ENCODE data around the gene PSMC1. TPM values are rescaled to one million over a fixed set of nuclear protein-coding genes. Genes with fewer than 3 reads are reported as not detected.
A peak's percentile ranks its signal among the peaks of the same experiment; 100 is the strongest.

The PSMC1 gene
- total and polyA plus RNA-seq, 10 of the 15 experiments (the other 5 are each of a cell fraction or from before 2014, with no cell fraction given), result 97.4 to 286 (median 209) TPM

GRCh38 chr14:90256354-90257131 lies at the start of gene PSMC1 (continued):
- peak; percentile 89 for TF ChIP-seq YY1 (IDR thresholded peaks at IDR 0.05; ENCODE audit: low read depth, low read length)
- 0 out of 3 replicates have a peak, but pooled peaks have one; percentile 60 for TF ChIP-seq POU2F2 (IDR thresholded peaks at IDR 0.05; ENCODE audit: borderline replicate concordance, low read depth, low read length)
- TF ChIP-seq ZNF274 (IDR thresholded peaks at IDR 0.05; ENCODE audit: insufficient read depth, insufficient read length), result no peak
- no peak for TF ChIP-seq IRF3 (IDR thresholded peaks at IDR 0.05)
- no peak for TF ChIP-seq EP300 (IDR thresholded peaks at IDR 0.05; ENCODE audit: borderline replicate concordance in 1 of 2, control insufficient read depth in 1 of 2, low read depth in 2 of 2, low read length in 2 of 2)
- TF ChIP-seq, protein P1, sequence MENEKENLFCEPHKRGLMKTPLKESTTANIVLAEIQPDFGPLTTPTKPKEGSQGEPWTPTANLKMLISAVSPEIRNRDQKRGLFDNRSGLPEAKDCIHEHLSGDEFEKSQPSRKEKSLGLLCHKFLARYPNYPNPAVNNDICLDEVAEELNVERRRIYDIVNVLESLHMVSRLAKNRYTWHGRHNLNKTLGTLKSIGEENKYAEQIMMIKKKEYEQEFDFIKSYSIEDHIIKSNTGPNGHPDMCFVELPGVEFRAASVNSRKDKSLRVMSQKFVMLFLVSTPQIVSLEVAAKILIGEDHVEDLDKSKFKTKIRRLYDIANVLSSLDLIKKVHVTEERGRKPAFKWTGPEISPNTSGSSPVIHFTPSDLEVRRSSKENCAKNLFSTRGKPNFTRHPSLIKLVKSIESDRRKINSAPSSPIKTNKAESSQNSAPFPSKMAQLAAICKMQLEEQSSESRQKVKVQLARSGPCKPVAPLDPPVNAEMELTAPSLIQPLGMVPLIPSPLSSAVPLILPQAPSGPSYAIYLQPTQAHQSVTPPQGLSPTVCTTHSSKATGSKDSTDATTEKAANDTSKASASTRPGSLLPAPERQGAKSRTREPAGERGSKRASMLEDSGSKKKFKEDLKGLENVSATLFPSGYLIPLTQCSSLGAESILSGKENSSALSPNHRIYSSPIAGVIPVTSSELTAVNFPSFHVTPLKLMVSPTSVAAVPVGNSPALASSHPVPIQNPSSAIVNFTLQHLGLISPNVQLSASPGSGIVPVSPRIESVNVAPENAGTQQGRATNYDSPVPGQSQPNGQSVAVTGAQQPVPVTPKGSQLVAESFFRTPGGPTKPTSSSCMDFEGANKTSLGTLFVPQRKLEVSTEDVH (IDR thresholded peaks at IDR 0.05; ENCODE audit: low read depth, partially characterized antibody), result peak; percentile 59
- TF ChIP-seq SREBF2 (IDR thresholded peaks at IDR 0.05; ENCODE audit: low read length), result no peak
- TF ChIP-seq, protein P2, sequence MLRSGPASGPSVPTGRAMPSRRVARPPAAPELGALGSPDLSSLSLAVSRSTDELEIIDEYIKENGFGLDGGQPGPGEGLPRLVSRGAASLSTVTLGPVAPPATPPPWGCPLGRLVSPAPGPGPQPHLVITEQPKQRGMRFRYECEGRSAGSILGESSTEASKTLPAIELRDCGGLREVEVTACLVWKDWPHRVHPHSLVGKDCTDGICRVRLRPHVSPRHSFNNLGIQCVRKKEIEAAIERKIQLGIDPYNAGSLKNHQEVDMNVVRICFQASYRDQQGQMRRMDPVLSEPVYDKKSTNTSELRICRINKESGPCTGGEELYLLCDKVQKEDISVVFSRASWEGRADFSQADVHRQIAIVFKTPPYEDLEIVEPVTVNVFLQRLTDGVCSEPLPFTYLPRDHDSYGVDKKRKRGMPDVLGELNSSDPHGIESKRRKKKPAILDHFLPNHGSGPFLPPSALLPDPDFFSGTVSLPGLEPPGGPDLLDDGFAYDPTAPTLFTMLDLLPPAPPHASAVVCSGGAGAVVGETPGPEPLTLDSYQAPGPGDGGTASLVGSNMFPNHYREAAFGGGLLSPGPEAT (IDR thresholded peaks at IDR 0.05; ENCODE audit: low read depth), result peak; percentile 73; the same call in 1 of the 2 replicates
- TF ChIP-seq GABPA (IDR thresholded peaks at IDR 0.05; ENCODE audit: low read depth), result peak; percentile 96
- no peak for TF ChIP-seq ZZZ3 (IDR thresholded peaks at IDR 0.05; ENCODE audit: control insufficient read depth, insufficient read length, low read depth)
- TF ChIP-seq TARDBP (IDR thresholded peaks at IDR 0.05; ENCODE audit: borderline replicate concordance), result 0 out of 2 replicates have a peak, but pooled peaks have one; percentile 21
- no peak for TF ChIP-seq TCF12 (IDR thresholded peaks at IDR 0.05; ENCODE audit: low read depth, low read length)
- TF ChIP-seq, protein P3, sequence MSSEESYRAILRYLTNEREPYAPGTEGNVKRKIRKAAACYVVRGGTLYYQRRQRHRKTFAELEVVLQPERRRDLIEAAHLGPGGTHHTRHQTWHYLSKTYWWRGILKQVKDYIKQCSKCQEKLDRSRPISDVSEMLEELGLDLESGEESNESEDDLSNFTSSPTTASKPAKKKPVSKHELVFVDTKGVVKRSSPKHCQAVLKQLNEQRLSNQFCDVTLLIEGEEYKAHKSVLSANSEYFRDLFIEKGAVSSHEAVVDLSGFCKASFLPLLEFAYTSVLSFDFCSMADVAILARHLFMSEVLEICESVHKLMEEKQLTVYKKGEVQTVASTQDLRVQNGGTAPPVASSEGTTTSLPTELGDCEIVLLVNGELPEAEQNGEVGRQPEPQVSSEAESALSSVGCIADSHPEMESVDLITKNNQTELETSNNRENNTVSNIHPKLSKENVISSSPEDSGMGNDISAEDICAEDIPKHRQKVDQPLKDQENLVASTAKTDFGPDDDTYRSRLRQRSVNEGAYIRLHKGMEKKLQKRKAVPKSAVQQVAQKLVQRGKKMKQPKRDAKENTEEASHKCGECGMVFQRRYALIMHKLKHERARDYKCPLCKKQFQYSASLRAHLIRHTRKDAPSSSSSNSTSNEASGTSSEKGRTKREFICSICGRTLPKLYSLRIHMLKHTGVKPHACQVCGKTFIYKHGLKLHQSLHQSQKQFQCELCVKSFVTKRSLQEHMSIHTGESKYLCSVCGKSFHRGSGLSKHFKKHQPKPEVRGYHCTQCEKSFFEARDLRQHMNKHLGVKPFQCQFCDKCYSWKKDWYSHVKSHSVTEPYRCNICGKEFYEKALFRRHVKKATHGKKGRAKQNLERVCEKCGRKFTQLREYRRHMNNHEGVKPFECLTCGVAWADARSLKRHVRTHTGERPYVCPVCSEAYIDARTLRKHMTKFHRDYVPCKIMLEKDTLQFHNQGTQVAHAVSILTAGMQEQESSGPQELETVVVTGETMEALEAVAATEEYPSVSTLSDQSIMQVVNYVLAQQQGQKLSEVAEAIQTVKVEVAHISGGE (CRISPR knock-in tag; IDR thresholded peaks at IDR 0.05), result peak; percentile 71
- TF ChIP-seq CBX5 (IDR thresholded peaks at IDR 0.05; ENCODE audit: low read depth), result peak; percentile 78; the same call in 1 of the 2 replicates
- TF ChIP-seq PKNOX1 (IDR thresholded peaks at IDR 0.05), result peak; percentile 34; the same call in 1 of the 2 replicates
- TF ChIP-seq MLLT1 (IDR thresholded peaks at IDR 0.05), result peak; percentile 94
- TF ChIP-seq SIX5 (IDR thresholded peaks at IDR 0.05; ENCODE audit: low read depth, low read length, severe bottlenecking), result peak; percentile 30
